GM08714 (cell line): ENCODE data around the gene TCEAL1.
"Not testable (repeated sequence)": the region's sequence is repeated elsewhere in the genome, so short reads cannot be mapped to it uniquely, and the experiment has no call there.

Source experiments
- H3K4me3 ChIP-seq: fragments of 200-500 bp; sonication (Bioruptor generic); 2 replicates; pipeline ENCODE4 v1.5.1; 2014; ENCODE audit warnings: mild to moderate bottlenecking, low read length, inconsistent platforms
- ZNF274 ChIP-seq: IDR thresholded peaks from 2 replicates; pipeline ENCODE4 v1.6.1; 2012; ENCODE audit warnings: mild to moderate bottlenecking, low read depth, low read length

The TCEAL1 gene

GRCh38 chrX:103656617-103657016, 27.8 kb downstream of the TCEAL1 start:
- no peak for TF ChIP-seq ZNF274
- no peak overlapping the region for H3K4me3 ChIP-seq

- not testable (repeated sequence) for H3K4me3 ChIP-seq
Observed at GRCh38 chrX:103657066-103657465, 28.3 kb downstream of the TCEAL1 start.

- no peak for TF ChIP-seq ZNF274
- no peak overlapping the region for H3K4me3 ChIP-seq
Observed at GRCh38 chrX:103658681-103659433, 30.1 kb downstream of the TCEAL1 start.

GRCh38 chrX:103659460-103659859, 30.7 kb downstream of the TCEAL1 start:
- not testable (repeated sequence) for H3K4me3 ChIP-seq

- TF ChIP-seq ZNF274: no peak
- H3K4me3 ChIP-seq: no peak overlapping the region
Observed at GRCh38 chrX:103663981-103664762, 35.4 kb downstream of the TCEAL1 start.

- no peak overlapping the region for H3K4me3 ChIP-seq
- no peak for TF ChIP-seq ZNF274
Observed at GRCh38 chrX:103666202-103667107, 37.7 kb downstream of the TCEAL1 start.

GRCh38 chrX:103669745-103670144, 41.0 kb downstream of the TCEAL1 start:
- no peak for TF ChIP-seq ZNF274
- no peak overlapping the region for H3K4me3 ChIP-seq

GRCh38 chrX:103674531-103675454, 46.0 kb downstream of the TCEAL1 start:
- H3K4me3 ChIP-seq: no peak overlapping the region

GRCh38 chrX:103678199-103678993, 49.6 kb downstream of the TCEAL1 start:
- no peak for TF ChIP-seq ZNF274
- H3K4me3 ChIP-seq: no peak overlapping the region

More at GRCh38 chrX:103674531-103675454, 46.0 kb downstream of the TCEAL1 start:
- TF ChIP-seq ZNF274: no peak
